Activated CD8-positive, alpha-beta T cell treated with anti-CD3 and anti-CD28 coated beads, Interleukin-2, amount 10 ng/mL, durations not matched to agents 7 days and 5 days (primary cell): ENCODE data around the gene INMT. TPM values are rescaled to one million over a fixed set of nuclear protein-coding genes. Genes with fewer than 3 reads are reported as not detected.
A peak's percentile ranks its signal among the peaks of the same experiment; 100 is the strongest.

ENCODE experiments used
- ATAC-seq: fragments of 150-1000 bp; cut with Tn5 transposase; one replicate; pipeline ENCODE4 v1.10.0; 2021; ENCODE audit warnings: moderate library complexity
- CTCF ChIA-PET: fragments of 350-600 bp; sonication (Branson Sonifier 250); formaldehyde crosslinking; loops from one replicate; lab custom pipeline; 2021; ENCODE audit warnings: antibody characterized with exemption; lab: Charles Lee
- POLR2A ChIA-PET: fragments of 350-600 bp; sonication (Branson Sonifier 250); formaldehyde crosslinking; loops from one replicate; lab custom pipeline; 2021; ENCODE audit warnings: antibody characterized with exemption; lab: Charles Lee
- DNase-seq: peaks from one replicate; pipeline ENCODE4 v3.0.0-alpha.2; 2020
- H3K27ac Mint-ChIP-seq: one replicate; pipeline ENCODE4 v1.8.0; 2021; ENCODE audit warnings: mild to moderate bottlenecking, mixed read lengths
- H3K27me3 Mint-ChIP-seq: one replicate; pipeline ENCODE4 v1.8.0; 2021; ENCODE audit warnings: low read depth, mixed read lengths
- H3K36me3 Mint-ChIP-seq: one replicate; pipeline ENCODE4 v1.8.0; 2021; ENCODE audit warnings: low read depth, mixed read lengths
- H3K4me1 Mint-ChIP-seq: one replicate; pipeline ENCODE4 v1.8.0; 2021; ENCODE audit warnings: low read depth, mixed read lengths
- H3K4me3 Mint-ChIP-seq: one replicate; pipeline ENCODE4 v1.8.0; 2021; ENCODE audit warnings: mild to moderate bottlenecking, mixed read lengths
- H3K9me3 Mint-ChIP-seq: one replicate; pipeline ENCODE4 v1.8.0; 2022; ENCODE audit warnings: mixed read lengths; ENCODE audit not compliant: insufficient read depth
- total RNA-seq, 2 experiments: library from RNA; stranded (reverse); gene quantifications; one replicate each; pipeline ENCODE4 v1.2.3, GENCODE V29; 2021

Gene INMT
- total RNA-seq, 2 experiments from 2014 or later = not detected

DNA sequence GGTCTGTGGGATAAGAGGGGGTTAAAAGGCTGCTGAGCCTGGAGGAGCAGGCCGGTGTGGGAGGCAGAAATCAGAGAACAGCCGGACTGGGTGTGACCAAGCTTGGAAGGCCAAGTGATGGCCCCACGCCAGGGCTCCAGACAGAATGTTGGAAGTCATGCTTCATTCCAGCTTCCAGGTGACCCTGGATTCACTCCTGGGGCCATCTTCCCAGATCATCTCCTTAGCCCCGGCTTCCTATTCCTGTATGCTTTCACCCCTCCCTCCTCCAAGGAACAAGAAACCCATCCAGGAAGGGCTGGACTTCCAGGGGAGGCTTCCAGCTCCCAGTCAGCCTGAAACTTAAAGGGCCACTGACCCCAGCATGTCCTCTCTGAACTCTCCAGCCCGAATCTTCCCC, 1.0 kb downstream of the INMT start:
- Mint-ChIP-seq H3K9me3 (no peaks in the 10 kb centered on the region), H3K27me3 (peaks cover 2% of the 10 kb centered on the region), H3K4me3 (no peak overlapping the region), H3K27ac (no peak overlapping the region), H3K36me3 (no peaks in the 10 kb centered on the region), H3K4me1 (no peaks in the 10 kb centered on the region)
- no peak for ATAC-seq
- ChIA-PET CTCF (no interaction called here), POLR2A (no interaction called here)
- DNase-seq = no peak

DNA sequence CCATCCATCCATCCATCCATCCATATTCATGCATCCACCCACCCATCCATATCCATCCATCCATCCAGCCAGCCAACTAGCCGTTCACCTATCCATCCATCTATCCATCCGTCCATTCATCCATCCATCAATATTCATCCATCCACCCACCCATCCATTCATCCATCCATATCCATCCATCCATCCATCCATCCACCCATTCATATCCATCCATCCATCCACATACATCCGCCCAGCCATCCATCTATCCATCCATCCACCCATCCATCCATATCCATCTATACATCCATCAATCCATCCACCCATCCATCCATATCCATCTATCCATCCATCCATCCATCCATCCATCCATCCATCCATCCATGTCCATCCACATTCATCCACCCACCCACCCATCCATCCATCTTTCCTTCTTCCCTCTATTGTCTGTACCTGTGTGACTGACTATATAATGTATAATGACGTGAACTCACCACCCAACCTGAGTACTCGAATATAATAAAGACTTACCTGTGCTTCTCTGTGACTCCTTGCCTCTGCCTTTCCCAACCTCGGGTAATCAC, 2.5 kb downstream of the INMT start:
- H3K4me1 Mint-ChIP-seq = no peaks in the 10 kb centered on the region
- H3K27ac Mint-ChIP-seq = no peak overlapping the region
- no peaks in the 10 kb centered on the region for H3K9me3 Mint-ChIP-seq
- DNase-seq = no peak
- ATAC-seq = no peak
- H3K4me3 Mint-ChIP-seq = no peak overlapping the region
- peaks cover 2% of the 10 kb centered on the region for H3K27me3 Mint-ChIP-seq
- ChIA-PET CTCF (no interaction called here), POLR2A (no interaction called here)
- H3K36me3 Mint-ChIP-seq = no peaks in the 10 kb centered on the region

DNA sequence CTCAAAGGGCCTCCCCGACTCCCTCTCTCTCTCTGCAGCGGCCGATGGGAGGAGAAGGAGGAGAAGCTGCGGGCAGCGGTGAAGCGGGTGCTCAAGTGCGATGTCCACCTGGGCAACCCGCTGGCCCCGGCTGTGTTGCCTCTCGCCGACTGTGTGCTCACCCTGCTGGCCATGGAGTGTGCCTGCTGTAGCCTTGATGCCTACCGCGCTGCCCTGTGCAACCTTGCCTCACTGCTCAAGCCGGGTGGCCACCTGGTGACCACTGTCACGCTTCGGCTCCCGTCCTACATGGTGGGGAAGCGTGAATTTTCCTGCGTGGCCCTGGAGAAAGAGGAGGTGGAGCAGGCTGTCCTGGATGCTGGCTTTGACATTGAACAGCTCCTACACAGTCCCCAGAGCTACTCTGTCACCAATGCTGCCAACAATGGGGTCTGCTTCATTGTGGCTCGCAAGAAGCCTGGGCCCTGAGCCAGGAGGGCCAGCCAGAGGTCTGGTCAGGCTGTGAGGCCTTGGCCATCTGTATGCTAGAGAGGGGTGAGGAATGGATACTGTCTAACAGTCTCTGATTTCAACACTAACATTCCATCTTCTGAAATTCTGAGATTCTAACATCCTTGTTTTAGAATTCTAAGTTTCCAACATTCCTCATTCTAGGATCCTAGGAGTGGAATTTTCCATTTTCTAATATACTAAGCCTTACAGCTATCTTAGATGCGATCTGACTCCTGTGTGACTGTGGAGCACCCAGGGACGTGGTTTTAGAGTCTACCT, 3.6 kb downstream of the INMT start:
- H3K27ac Mint-ChIP-seq = no peak overlapping the region
- no peak for DNase-seq
- no peaks in the 10 kb centered on the region for H3K4me1 Mint-ChIP-seq
- H3K9me3 Mint-ChIP-seq = no peaks in the 10 kb centered on the region
- H3K36me3 Mint-ChIP-seq = no peaks in the 10 kb centered on the region
- ATAC-seq = no peak
- peaks cover 5% of the 10 kb centered on the region for H3K27me3 Mint-ChIP-seq
- CTCF ChIA-PET = no interaction called here
- H3K4me3 Mint-ChIP-seq = no peak overlapping the region
- POLR2A ChIA-PET = no interaction called here

DNA sequence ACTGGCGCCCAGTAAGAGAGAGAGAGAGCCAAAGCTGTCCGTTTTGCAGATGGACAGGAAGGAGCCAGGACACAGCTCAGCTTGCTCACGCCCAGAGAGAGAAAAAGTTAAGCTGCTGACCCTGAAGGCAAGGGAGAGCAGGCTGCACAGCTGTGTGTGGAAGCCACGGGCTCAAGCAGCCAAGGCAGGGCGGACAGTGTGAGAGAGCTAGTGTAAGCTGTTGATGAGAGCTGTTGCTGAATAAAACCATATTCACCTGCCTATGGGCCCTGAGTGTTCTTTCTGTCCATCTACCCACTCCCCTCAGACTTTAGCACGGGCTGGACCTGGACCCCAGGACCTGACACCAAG, 5.4 kb downstream of the INMT start:
- H3K27me3 Mint-ChIP-seq = peaks cover 11% of the 10 kb centered on the region
- no peak overlapping the region for H3K27ac Mint-ChIP-seq
- no peaks in the 10 kb centered on the region for H3K4me1 Mint-ChIP-seq
- DNase-seq (no peak), ATAC-seq (no peak)
- CTCF ChIA-PET = interaction anchor here (1.1 to 2.4 kb wide), 2 partner anchors 9 to 17 kb away, joined by 3 to 14 read pairs; no protein-coding TSS in a partner anchor
- H3K9me3 Mint-ChIP-seq = no peaks in the 10 kb centered on the region
- H3K36me3 Mint-ChIP-seq = no peaks in the 10 kb centered on the region
- POLR2A ChIA-PET = interaction anchor here (1.0 kb wide), 1 partner anchor 27 kb away, joined by 3 read pairs; no protein-coding TSS in a partner anchor
- no peak overlapping the region for H3K4me3 Mint-ChIP-seq

DNA sequence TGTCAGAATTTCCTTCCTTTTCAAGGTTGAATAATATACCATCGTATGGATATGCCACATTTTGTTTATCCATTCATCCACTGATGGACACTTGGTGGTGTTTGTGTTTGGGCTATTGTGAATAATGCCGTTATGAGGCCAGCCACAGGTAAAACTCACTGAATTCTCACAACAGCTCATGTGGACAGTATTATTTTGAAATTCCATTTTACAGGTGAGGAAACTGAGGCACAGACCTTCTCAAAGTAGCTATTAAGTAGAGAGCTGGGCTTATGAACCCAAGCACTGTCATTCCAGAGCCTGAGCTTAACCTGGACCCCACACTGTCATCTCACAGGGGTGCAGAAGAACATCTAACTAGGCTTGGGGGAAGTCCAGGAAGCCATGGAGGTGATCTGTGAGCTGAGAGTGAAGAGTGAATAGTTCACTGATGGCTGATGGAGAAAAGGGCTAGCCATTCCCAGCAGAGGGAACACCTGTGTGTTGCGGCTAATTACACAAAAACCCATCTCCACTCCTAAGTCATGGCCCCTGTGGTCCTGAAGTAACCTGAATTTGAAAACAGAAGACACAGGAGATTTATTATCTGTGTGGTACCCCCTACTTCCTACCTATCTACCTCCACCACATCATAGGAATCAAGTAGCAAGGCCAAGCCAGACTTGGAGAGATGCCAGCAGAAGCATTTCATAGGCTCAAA, 8.7 kb downstream of the INMT start:
- ATAC-seq (no peak), DNase-seq (no peak)
- Mint-ChIP-seq H3K27ac (no peak overlapping the region), H3K27me3 (peaks cover 13% of the 10 kb centered on the region), H3K4me1 (no peaks in the 10 kb centered on the region), H3K36me3 (no peaks in the 10 kb centered on the region), H3K4me3 (no peak overlapping the region), H3K9me3 (no peaks in the 10 kb centered on the region)
- ChIA-PET POLR2A (no interaction called here), CTCF (interaction anchor here (1.2 kb wide), 1 partner anchor 21 kb away, joined by 5 read pairs; no protein-coding TSS in a partner anchor)

DNA sequence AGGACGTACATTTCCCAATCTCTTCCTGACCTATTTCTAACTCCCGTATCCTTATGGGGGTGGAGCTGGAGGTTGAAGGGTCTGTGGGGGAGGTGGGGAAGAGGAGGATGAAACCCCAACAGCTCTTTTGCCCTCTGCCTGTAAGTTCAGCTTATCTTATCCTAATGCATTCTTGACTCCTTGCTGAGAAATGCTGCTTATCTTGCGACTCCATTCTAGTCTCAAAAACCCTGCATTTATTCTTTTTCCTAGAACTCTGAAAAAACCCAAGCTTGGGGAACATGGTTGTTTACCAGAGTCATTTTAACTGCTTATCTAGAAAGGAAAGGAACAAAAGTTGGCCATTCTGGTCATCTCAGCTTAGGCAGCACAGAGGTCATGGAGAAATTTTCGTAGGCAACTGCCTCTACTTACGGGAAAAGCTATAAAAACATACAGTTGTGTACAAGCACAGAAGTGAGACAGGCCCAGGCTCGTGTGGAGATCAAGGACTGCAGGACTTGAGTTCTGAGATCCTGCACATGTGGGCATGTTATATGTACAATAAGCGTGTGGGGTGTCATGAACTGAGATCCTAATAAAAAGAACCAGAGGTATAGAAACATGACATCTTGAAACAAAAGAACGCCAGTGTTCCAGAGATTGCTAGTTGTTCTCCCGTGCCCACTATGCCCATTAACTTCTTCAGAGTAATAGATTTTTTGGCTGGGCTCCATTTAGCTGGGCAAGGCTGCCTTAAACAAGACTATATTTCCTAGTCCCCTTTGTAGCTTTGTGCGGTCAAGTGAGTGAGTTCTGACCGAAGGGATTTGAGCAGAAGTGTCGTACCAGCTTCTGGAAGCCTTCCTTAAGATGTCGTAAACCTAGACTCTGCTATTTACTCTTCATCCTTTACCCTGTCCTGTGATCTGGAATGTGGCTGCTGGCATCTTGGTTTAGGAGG, 9.6 kb downstream of the INMT start:
- DNase-seq (no peak), ATAC-seq (no peak)
- H3K27me3 Mint-ChIP-seq = peaks cover 13% of the 10 kb centered on the region
- POLR2A ChIA-PET = no interaction called here
- H3K36me3 Mint-ChIP-seq = no peaks in the 10 kb centered on the region
- no peaks in the 10 kb centered on the region for H3K4me1 Mint-ChIP-seq
- no peak overlapping the region for H3K27ac Mint-ChIP-seq
- no peak overlapping the region for H3K4me3 Mint-ChIP-seq
- H3K9me3 Mint-ChIP-seq = no peaks in the 10 kb centered on the region
- CTCF ChIA-PET = interaction anchor here (1.2 kb wide), 1 partner anchor 22 kb away, joined by 5 read pairs; no protein-coding TSS in a partner anchor

DNA sequence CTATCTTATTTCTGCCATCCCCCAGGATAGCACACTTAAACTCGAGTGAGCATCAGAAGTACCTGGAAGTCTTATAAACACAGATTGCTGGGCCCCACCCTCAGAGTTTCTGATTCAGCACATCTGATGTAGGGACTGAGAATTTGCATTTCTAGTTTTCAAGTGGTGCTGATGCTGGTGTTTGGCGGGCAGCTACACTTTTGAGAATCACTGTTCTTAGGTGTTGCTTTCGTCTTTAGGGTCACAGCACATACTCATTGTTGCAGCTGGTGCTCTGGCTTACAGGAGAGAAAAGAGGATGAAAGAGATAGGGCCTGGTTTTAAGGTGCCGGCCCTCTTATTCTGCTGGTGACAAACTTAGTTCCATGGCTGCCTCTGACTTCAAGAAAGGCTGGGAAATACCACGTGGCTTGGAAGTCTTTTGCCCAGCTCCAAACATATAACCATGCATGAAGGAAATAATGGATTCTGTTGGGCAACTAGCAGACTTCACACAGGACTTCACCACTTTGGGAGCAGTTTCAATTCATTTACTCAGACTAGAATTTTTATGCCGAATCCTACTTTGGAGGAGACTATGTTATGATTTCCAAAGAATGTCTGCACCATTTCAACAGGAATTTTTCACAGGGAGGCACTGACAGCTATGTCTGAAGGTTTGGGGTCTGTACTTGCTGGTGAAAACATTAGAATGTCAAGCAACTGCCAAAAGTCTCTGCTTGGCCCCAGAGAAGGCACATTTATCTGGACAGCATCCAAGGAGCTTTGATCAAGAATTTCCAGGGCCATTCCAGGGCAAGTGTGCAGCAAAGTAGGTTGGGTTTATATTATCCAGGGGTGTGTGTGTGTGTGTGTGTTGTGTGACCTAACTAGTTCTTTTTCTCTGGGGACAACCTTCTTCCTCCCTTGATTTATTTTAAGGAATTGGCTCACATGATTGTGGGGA, 12.4 kb downstream of the INMT start:
- peaks cover 20% of the 10 kb centered on the region for H3K27me3 Mint-ChIP-seq

DNA sequence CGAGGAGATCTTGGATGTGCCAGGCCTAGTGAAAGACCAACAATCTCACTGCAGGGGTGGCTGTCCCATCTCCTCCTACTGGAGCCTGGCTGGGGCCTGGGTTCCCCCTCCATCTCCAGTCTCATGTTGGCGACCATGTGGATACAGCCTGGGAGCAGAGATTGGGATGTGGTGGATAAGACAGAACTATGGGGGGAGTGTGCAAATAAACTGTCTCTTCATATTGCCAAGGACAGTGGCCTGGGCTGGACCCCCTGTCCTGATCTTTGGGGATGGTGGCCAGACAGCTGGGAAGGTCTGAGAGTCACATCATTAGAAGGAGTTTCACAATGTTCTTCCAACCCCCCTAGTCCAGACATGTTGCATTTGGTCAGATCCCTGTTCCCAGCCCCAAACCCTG, 13.5 kb downstream of the INMT start:
- H3K9me3 Mint-ChIP-seq = no peaks in the 10 kb centered on the region
- H3K36me3 Mint-ChIP-seq = no peaks in the 10 kb centered on the region
- no peaks in the 10 kb centered on the region for H3K4me1 Mint-ChIP-seq
- no peak overlapping the region for H3K27ac Mint-ChIP-seq
- ATAC-seq = no peak
- no peak for DNase-seq
- ChIA-PET CTCF (no interaction called here), POLR2A (no interaction called here)
- peaks cover 20% of the 10 kb centered on the region for H3K27me3 Mint-ChIP-seq
- H3K4me3 Mint-ChIP-seq = no peak overlapping the region

More for the DNA sequence above, 12.4 kb downstream of the INMT start:
- Mint-ChIP-seq H3K4me3 (no peak overlapping the region), H3K9me3 (no peaks in the 10 kb centered on the region), H3K4me1 (no peaks in the 10 kb centered on the region), H3K27ac (no peak overlapping the region), H3K36me3 (no peaks in the 10 kb centered on the region)
- ChIA-PET CTCF (interaction anchor here (0.6 kb wide), 1 partner anchor 487 kb away, joined by 3 read pairs; no protein-coding TSS in a partner anchor), POLR2A (no interaction called here)
- no peak for ATAC-seq
- DNase-seq = no peak

DNA sequence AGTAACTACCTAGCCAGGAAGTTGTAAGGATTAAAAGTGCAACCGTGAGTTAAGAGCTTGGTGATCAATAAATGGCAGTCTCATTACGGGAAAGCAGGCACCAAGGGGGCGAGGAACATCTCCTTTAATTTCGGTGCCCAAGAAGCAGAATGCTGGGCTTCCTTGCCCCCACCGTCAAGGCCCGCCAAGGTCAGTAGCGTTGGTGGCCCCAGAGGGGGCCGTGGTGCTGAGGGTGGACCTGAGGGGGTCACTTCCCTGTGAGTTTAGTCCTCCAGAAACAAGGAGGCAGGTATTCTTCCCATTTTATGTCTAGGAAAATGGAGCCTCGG, 18.9 kb downstream of the INMT start:
- POLR2A ChIA-PET = no interaction called here
- H3K27ac Mint-ChIP-seq = no peak overlapping the region
- DNase-seq = no peak

DNA sequence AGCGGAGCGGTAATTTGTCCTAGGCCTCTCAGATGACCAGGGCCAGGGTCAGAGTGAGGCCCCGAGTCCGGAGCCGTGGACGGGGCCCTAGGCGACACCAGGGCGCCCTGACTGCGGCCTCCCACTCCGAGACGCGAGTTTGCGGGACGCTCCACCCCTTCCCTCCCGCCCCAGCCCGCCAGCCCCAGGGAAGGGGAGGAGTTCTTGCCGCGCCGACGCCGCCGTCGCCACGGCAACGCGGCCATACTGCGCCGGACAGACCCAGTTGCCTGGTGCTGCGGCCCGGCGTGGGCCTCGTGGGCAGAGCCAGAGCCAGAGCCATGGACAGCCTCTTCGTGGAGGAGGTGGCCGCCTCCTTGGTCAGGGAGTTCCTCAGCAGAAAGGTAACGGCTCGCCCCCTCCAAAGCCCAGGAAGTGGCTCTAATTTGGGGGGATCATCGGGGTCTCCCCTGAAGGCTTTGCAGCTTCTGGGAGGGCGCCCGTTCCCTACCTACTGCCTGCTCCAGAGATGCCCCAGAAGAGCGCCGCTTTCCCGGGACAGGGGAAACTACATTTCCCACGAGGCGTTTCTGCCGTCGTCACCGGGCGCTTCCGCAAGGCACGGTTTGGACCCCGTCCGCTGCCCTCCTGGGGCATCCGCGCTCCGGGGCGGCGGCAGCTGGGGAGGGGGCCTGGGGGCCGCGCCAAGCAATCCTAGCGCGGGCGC, 19.4 kb downstream of the INMT start, which contains the start of gene MINDY4:
Gene MINDY4, plus strand, starts transcription at position 244 of the 706 bp plus-strand sequence. Its CDS starts 77 bp downstream, at position 321.
- POLR2A ChIA-PET = interaction anchor here (0.8 to 1.0 kb wide), 2 partner anchors 33 to 152 kb away, joined by 3 read pairs; no protein-coding TSS in a partner anchor
- peak within 1 kb of the TSS; percentile 70 for H3K27ac Mint-ChIP-seq
- ATAC-seq = peak; percentile 95
- DNase-seq = peak; percentile 79
- H3K4me1 Mint-ChIP-seq = peaks cover 10% of the 10 kb centered on the region
- H3K4me3 Mint-ChIP-seq = peak within 1 kb of the TSS; percentile 83
- H3K27me3 Mint-ChIP-seq = peaks cover 11% of the 10 kb centered on the region
- H3K9me3 Mint-ChIP-seq = no peaks in the 10 kb centered on the region
- CTCF ChIA-PET = no interaction called here
- no peaks in the 10 kb centered on the region for H3K36me3 Mint-ChIP-seq

More for the DNA sequence above, 18.9 kb downstream of the INMT start:
- CTCF ChIA-PET = no interaction called here
- Mint-ChIP-seq H3K36me3 (no peaks in the 10 kb centered on the region), H3K27me3 (peaks cover 11% of the 10 kb centered on the region), H3K4me1 (peaks cover 10% of the 10 kb centered on the region), H3K9me3 (no peaks in the 10 kb centered on the region), H3K4me3 (peak overlapping the region; percentile 83)
- no peak for ATAC-seq
